ENCODE data around the gene WNT3A.

DNA sequence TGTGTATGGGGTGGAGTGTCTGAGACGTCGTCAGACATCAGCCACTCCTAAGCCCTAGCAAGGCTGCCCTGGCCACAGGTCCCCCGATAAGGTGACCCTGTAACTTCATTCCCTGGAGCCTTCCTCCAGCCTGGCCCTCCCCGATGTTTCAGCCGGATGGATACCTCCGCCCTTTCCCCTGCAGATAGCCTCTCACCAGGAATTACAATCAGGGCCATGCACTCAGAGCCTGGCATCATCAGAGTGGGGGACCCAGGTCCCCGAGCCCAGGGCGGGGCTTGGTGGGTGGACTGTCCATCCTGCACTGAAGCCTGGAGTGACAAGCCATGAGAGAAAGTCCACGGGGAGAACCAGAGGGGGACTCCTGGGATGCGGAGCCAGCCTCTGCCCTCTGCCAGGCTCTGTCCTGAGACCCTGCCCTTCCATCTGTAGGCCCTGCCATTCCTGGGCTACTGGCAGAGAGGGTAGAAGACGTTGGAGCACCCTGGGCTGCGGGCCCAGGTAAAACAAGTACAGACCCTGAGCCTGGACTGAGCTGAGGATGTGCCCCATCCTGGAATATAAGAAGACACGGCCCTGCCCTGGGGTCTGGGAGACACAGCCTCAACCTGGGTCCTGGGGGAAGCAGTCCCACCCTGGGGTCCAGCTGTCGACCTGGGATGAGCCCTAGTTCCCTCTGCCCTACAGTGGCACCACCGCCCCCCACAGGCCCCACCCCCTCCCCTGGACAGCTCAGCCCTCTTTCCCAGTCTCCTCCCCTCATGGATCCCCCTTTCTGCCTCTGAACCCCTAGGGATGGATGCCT is 58.9 kb downstream of the WNT3A start:
- TF ChIP-seq ESRRG (CRISPR knock-in tag; IDR thresholded peaks at IDR 0.05) (no peak), ZFP30 (CRISPR knock-in tag; IDR thresholded peaks at IDR 0.05) (no peak), RARB (CRISPR knock-in tag; IDR thresholded peaks at IDR 0.05) (no peak), ISL1 (CRISPR knock-in tag; IDR thresholded peaks at IDR 0.05) (no peak)
